Activated CD8-positive, alpha-beta T cell treated with anti-CD3 and anti-CD28 coated beads for 36 hours (primary cell): Measurements from ENCODE around the gene SCN9A. TPM values are rescaled to one million over a fixed set of nuclear protein-coding genes. Genes with fewer than 3 reads are reported as not detected.
"Not testable (repeated sequence)": the region's sequence is repeated elsewhere in the genome, so short reads cannot be mapped to it uniquely, and the experiment has no call there.

Experiments used
- ATAC-seq: fragments of 200-7000 bp; cut with Tn5 transposase; one replicate; pipeline ENCODE4 v1.10.0; 2021; ENCODE audit warnings: mild to moderate bottlenecking, moderate library complexity
- CTCF ChIA-PET: fragments of 350-600 bp; sonication (Branson Sonifier 250); formaldehyde crosslinking; loops from one replicate; lab custom pipeline; 2021; ENCODE audit warnings: antibody characterized with exemption; lab: Charles Lee
- POLR2A ChIA-PET: fragments of 350-600 bp; sonication (Branson Sonifier 250); formaldehyde crosslinking; loops from one replicate; lab custom pipeline; 2021; ENCODE audit warnings: antibody characterized with exemption; lab: Charles Lee
- DNase-seq: peaks from one replicate; pipeline ENCODE4 v3.0.0-alpha.2; 2020
- H3K27ac Mint-ChIP-seq: one replicate; pipeline ENCODE4 v1.8.0; 2021; ENCODE audit warnings: mild to moderate bottlenecking, mixed read lengths
- H3K27me3 Mint-ChIP-seq: one replicate; pipeline ENCODE4 v1.8.0; 2021; ENCODE audit warnings: mixed read lengths
- H3K36me3 Mint-ChIP-seq: one replicate; pipeline ENCODE4 v1.8.0; 2021; ENCODE audit warnings: low read depth, mixed read lengths
- H3K4me1 Mint-ChIP-seq: one replicate; pipeline ENCODE4 v1.8.0; 2021; ENCODE audit warnings: low read depth, mixed read lengths
- H3K4me3 Mint-ChIP-seq: one replicate; pipeline ENCODE4 v1.8.0; 2021; ENCODE audit warnings: mild to moderate bottlenecking, moderate library complexity, mixed read lengths
- H3K9me3 Mint-ChIP-seq: one replicate; pipeline ENCODE4 v1.8.0; 2021; ENCODE audit warnings: mixed read lengths
- intact Hi-C: fragments of 100-400 bp; cut with micrococcal nuclease; formaldehyde crosslinking; loops from one replicate; pipeline ENCODE4 v1.10.0; 2022
- total RNA-seq, 2 experiments: library from RNA; stranded (reverse); gene quantifications; one replicate each; pipeline ENCODE4 v1.2.3, GENCODE V29; 2021
- TF ChIP-seq, protein P1 (sequence below): fragments of 200-600 bp; IDR thresholded peaks from one replicate; pipeline ENCODE4 v1.8.0; 2022; ENCODE audit warnings: antibody characterized with exemption, mild to moderate bottlenecking

SCN9A gene
- total RNA-seq, 2 experiments from 2014 or later = not detected

DNA sequence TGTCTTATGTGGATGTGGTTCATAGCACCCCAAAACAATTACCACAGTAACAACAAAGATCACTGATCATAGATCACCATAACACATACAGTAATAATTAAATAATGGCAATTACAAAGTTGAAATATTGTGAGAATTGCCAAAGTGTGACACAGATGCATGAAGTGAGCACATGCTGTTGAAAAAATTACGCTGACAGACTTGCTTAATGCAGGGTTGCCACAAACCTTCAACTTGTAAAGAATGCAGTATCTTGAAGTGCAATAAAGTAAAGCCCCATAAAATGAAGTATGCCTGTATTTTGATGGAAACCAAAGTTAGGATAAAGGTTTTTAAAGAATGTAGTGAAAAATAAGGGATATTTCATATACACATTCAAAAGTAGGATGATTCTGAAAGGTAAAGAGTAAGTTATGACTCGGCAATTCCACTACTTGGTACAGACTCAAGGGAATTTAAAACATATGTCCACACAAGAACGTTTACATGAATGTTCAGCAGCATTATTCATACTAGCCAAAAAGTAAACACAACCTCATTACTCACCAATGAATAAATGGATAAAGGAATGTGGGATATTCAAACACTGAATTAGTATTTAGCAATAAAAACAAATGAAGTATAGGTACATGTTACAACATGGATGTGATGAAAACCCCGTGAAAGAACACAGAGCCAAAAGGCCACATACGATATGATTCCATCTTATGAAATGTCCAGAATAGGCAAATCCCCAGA is 61.6 kb downstream of the SCN9A start:
- H3K4me3 Mint-ChIP-seq = no peak overlapping the region
- ChIA-PET POLR2A (no interaction called here), CTCF (no interaction called here)
- intact Hi-C loops = no loop called here
- no peaks in the 10 kb centered on the region for H3K9me3 Mint-ChIP-seq
- H3K4me1 Mint-ChIP-seq = no peaks in the 10 kb centered on the region
- no peak overlapping the region for H3K27ac Mint-ChIP-seq
- TF ChIP-seq, protein P1, sequence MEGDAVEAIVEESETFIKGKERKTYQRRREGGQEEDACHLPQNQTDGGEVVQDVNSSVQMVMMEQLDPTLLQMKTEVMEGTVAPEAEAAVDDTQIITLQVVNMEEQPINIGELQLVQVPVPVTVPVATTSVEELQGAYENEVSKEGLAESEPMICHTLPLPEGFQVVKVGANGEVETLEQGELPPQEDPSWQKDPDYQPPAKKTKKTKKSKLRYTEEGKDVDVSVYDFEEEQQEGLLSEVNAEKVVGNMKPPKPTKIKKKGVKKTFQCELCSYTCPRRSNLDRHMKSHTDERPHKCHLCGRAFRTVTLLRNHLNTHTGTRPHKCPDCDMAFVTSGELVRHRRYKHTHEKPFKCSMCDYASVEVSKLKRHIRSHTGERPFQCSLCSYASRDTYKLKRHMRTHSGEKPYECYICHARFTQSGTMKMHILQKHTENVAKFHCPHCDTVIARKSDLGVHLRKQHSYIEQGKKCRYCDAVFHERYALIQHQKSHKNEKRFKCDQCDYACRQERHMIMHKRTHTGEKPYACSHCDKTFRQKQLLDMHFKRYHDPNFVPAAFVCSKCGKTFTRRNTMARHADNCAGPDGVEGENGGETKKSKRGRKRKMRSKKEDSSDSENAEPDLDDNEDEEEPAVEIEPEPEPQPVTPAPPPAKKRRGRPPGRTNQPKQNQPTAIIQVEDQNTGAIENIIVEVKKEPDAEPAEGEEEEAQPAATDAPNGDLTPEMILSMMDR = no peak
- H3K27me3 Mint-ChIP-seq = no peaks in the 10 kb centered on the region
- H3K36me3 Mint-ChIP-seq = no peaks in the 10 kb centered on the region
- DNase-seq = no peak
- ATAC-seq = no peak

DNA sequence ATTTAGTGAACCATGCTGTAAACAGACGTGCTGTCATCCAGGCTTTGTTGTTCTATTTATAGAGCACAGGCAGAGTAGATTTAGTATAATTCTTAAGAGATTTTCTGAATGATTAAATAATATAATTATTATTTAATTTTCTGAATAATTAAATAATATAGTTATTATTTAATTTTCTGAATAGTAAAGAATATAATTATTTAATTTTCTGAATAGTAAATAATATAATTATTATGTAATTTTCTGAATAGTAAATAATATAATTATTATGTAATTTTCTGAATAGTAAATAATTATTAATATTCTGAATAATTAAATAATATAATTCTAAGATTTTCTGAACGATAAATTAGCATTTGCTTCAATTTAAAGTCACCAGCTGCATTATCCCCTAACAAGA is 62.9 kb downstream of the SCN9A start:
- CTCF ChIA-PET = interaction anchor here (0.9 kb wide), 1 partner anchor 20 kb away, joined by 3 read pairs; no protein-coding TSS in a partner anchor
- POLR2A ChIA-PET, H3K4me3 Mint-ChIP-seq, intact Hi-C loops, H3K9me3 Mint-ChIP-seq, DNase-seq, ATAC-seq, H3K27ac Mint-ChIP-seq, H3K27me3 Mint-ChIP-seq, H3K36me3 Mint-ChIP-seq, H3K4me1 Mint-ChIP-seq: not testable (repeated sequence)

DNA sequence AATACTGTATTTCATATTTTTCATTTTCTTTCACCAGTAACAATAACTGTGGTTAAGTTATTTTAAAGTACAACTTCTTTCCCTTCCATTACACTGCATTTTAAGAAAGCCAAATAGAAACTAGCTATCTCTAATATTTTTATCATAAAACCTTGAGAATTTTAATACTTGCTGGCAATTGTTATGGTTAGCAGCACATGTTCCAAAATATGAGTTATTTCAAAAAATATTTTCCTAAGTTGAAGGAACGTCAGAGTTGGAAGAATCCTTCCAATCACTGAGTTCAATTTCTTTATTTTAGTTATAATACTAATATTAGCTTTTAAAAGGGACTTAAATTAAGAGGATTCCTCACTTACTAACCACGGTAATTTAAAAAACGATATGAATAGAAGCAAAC is 68.4 kb downstream of the SCN9A start:
- H3K9me3 Mint-ChIP-seq = no peaks in the 10 kb centered on the region
- intact Hi-C loops = no loop called here
- no peaks in the 10 kb centered on the region for H3K36me3 Mint-ChIP-seq
- H3K4me3 Mint-ChIP-seq = no peak overlapping the region
- CTCF ChIA-PET = no interaction called here
- DNase-seq (no peak), ATAC-seq (no peak)
- no peaks in the 10 kb centered on the region for H3K4me1 Mint-ChIP-seq
- POLR2A ChIA-PET = no interaction called here
- no peak overlapping the region for H3K27ac Mint-ChIP-seq
- H3K27me3 Mint-ChIP-seq = no peaks in the 10 kb centered on the region
- TF ChIP-seq, protein P1 = no peak

DNA sequence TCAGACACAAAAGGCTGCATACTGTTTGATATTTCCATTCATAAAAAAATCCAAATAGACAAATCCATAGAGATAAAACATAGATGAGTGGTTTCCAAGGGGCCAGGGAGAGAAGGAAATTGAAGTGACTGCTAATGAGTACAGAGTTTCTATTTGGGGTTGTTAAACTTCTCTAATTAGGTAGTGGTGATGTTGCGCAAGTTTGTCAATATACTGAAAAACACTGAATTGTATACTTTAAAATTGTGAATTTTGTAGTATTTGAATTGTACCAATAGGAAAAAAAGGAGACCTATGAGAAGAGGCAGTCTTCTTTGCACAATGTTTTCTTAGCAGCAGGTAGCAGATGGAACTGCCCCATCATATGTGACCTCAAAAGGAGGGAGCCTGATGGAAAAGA is 71.1 kb downstream of the SCN9A start:
- ChIA-PET POLR2A (no interaction called here), CTCF (no interaction called here)
- no peak for ATAC-seq
- H3K9me3 Mint-ChIP-seq = no peaks in the 10 kb centered on the region
- DNase-seq = no peak
- no peak overlapping the region for H3K27ac Mint-ChIP-seq
- H3K36me3 Mint-ChIP-seq = no peaks in the 10 kb centered on the region
- no peaks in the 10 kb centered on the region for H3K27me3 Mint-ChIP-seq
- intact Hi-C loops = no loop called here
- TF ChIP-seq, protein P1 = no peak
- H3K4me1 Mint-ChIP-seq = no peaks in the 10 kb centered on the region
- no peak overlapping the region for H3K4me3 Mint-ChIP-seq

DNA sequence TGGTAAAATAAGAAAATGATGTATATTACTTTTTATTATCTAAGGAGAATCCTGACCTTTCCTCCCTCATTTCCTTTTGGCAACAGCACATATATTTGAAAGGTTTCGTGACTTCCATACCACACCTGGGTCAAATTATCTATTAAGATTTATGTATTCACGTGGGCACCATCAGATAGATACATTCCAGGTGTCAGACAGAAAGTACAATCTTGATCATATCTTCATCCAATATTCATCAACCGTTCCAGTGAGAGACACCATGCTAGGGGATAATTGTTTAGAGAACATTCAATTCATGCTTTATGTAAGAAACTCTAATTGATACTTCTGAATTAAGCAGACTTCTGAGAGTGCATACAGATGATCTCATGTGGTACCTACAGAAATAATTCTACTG is 73.7 kb downstream of the SCN9A start:
- intact Hi-C loops = no loop called here

More for the DNA sequence above, 73.7 kb downstream of the SCN9A start:
- Mint-ChIP-seq H3K36me3 (no peaks in the 10 kb centered on the region), H3K4me1 (no peaks in the 10 kb centered on the region), H3K27ac (no peak overlapping the region), H3K4me3 (no peak overlapping the region), H3K27me3 (no peaks in the 10 kb centered on the region), H3K9me3 (no peaks in the 10 kb centered on the region)
- TF ChIP-seq, protein P1 = no peak
- ATAC-seq (no peak), DNase-seq (no peak)
- POLR2A ChIA-PET = no interaction called here
- CTCF ChIA-PET = no interaction called here
